Osteoblast (primary cell): ENCODE measurements around the gene HPS5. TPM values are rescaled to one million over a fixed set of nuclear protein-coding genes. Genes with fewer than 3 reads are reported as not detected.
A peak's percentile ranks its signal among the peaks of the same experiment; 100 is the strongest.

Experiments
- DNase-seq: peaks from one replicate; pipeline ENCODE4 v3.0.0; 2011; ENCODE audit warnings: low spot score, mixed read lengths; ENCODE audit not compliant: insufficient read length; ENCODE audit errors: missing footprints
- H2AFZ ChIP-seq: 2 replicates; pipeline ENCODE4 v1.6.0; 2011; ENCODE audit warnings: mild to moderate bottlenecking, low read length
- H3K27ac ChIP-seq: 2 replicates; pipeline ENCODE4 v1.5.1; 2011; ENCODE audit warnings: mild to moderate bottlenecking, low read depth, low read length, moderate library complexity
- H3K27me3 ChIP-seq: 2 replicates; pipeline ENCODE4 v1.6.0; 2012; ENCODE audit warnings: mild to moderate bottlenecking, control low read depth, inconsistent platforms, low read length, moderate library complexity; ENCODE audit not compliant: insufficient read depth
- H3K36me3 ChIP-seq: 2 replicates; pipeline ENCODE4 v1.5.1; 2011; ENCODE audit warnings: mild to moderate bottlenecking, low read length, control low read depth, moderate library complexity; ENCODE audit not compliant: insufficient read depth
- H3K4me1 ChIP-seq: 2 replicates; pipeline ENCODE4 v1.5.1; 2011; ENCODE audit warnings: mild to moderate bottlenecking, low read length, control low read depth, moderate library complexity; ENCODE audit not compliant: insufficient read depth
- H3K4me2 ChIP-seq: 2 replicates; pipeline ENCODE4 v1.6.0; 2011; ENCODE audit warnings: mild to moderate bottlenecking, low read length; ENCODE audit not compliant: insufficient read depth
- H3K4me3 ChIP-seq: fragments of 200-600 bp; sonication (generic); 3 replicates; pipeline ENCODE4 v1.5.1; 2012; ENCODE audit warnings: mild to moderate bottlenecking, low read length, inconsistent platforms; ENCODE audit not compliant: insufficient read depth
- H3K79me2 ChIP-seq: 2 replicates; pipeline ENCODE4 v1.6.0; 2012; ENCODE audit warnings: mild to moderate bottlenecking, low read length, control low read depth, inconsistent platforms; ENCODE audit not compliant: insufficient read depth
- H3K9me3 ChIP-seq: 2 replicates; pipeline ENCODE4 v1.5.1; 2011; ENCODE audit warnings: low read depth, low read length, control low read depth
- H4K20me1 ChIP-seq: 2 replicates; pipeline ENCODE4 v1.6.0; 2012; ENCODE audit warnings: mild to moderate bottlenecking, low read length, control low read depth; ENCODE audit not compliant: insufficient read depth
- total RNA-seq: library from RNA; depleted of rRNA; stranded (reverse); fragments of >200 nt; gene quantifications from 2 replicates; pipeline ENCODE4 v1.2.3, GENCODE V29; 2012
- TF ChIP-seq, protein P1 (sequence below): IDR thresholded peaks from 2 replicates; pipeline ENCODE4 v1.5.1; 2011; ENCODE audit warnings: mild to moderate bottlenecking, low read depth, low read length, moderate library complexity; ENCODE audit errors: extremely low read depth

Gene HPS5
- total RNA-seq, 1 donor = 53.9 TPM

DNA sequence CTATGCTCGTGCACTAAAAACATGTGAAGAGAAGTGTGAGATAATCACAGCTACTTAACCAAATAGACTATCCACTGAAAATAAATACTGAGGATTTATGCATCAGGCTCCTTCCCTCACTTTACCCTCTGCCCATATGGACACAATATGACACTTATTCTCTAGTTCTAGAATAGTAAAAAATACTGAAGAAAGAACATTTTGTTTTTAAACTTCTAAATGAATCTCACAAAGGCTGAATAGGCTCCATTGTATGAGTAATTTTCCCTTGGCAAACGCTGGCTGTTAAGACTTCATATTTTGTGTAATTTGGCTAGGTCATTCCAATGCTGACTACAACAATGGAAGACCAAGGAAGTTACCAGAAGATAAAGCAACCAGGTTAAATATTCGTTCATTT, 9.9 kb downstream of the HPS5 start:
- Histone ChIP-seq H3K27ac (peak overlapping the region; percentile 89), H3K9me3 (no peaks in the 10 kb centered on the region), H3K4me3 (peak overlapping the region; percentile 36), H3K27me3 (no peaks in the 10 kb centered on the region), H3K79me2 (peaks cover 28% of the 10 kb centered on the region), H3K4me1 (peaks cover 28% of the 10 kb centered on the region), H3K36me3 (peaks cover 27% of the 10 kb centered on the region), H2AFZ (peak overlapping the region; percentile 68), H4K20me1 (no peaks in the 10 kb centered on the region), H3K4me2 (peak overlapping the region; percentile 71)
- TF ChIP-seq, protein P1, sequence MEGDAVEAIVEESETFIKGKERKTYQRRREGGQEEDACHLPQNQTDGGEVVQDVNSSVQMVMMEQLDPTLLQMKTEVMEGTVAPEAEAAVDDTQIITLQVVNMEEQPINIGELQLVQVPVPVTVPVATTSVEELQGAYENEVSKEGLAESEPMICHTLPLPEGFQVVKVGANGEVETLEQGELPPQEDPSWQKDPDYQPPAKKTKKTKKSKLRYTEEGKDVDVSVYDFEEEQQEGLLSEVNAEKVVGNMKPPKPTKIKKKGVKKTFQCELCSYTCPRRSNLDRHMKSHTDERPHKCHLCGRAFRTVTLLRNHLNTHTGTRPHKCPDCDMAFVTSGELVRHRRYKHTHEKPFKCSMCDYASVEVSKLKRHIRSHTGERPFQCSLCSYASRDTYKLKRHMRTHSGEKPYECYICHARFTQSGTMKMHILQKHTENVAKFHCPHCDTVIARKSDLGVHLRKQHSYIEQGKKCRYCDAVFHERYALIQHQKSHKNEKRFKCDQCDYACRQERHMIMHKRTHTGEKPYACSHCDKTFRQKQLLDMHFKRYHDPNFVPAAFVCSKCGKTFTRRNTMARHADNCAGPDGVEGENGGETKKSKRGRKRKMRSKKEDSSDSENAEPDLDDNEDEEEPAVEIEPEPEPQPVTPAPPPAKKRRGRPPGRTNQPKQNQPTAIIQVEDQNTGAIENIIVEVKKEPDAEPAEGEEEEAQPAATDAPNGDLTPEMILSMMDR = no peak
- DNase-seq = peak; percentile 58

DNA sequence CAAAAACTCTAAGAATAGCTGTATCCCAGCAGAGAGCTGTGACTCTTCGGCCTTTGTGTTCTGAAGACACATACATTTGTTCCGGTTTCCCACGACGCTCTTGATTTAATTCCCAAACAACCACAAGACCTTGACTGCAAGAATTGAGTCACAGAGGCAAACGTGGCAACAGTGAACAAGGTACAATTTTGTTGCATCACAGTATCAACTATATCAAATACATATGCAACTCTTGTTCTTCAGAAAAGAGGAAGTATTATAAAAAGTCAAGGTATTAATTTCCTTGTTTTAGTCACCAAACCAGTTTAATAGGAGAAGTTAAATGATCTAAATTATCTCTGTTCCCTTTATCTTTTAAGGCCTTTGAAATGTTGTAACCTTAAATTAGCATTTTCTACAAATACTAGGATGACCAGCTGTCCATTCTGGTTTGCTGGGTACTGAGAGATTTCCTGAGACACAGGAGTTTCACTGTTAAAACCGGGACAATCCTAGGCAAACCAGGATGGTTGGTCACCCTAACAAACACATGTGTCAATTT, 11.1 kb downstream of the HPS5 start:
- DNase-seq = no peak
- H3K27ac ChIP-seq = no peak overlapping the region

DNA sequence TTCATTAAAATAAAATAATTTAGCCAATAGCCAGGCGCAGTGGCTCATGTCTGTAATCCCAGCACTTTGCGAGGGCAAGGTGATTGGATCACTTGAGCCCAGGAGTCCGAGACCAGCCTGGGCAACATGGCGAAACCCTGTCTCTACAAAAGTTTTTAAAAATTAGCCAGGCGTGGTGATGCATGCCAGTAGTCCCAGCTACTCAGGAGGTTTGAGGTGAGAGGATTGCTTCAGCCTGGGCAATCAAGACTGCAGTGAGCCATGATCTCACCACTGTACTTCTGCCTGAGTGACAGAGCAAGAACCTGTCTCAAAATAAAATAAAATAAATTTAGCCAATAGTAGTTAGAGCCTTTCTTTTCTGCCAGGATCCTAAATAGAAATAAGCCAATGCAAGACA, 12.2 kb downstream of the HPS5 start:
- no peaks in the 10 kb centered on the region for H4K20me1 ChIP-seq
- H3K36me3 ChIP-seq = peaks cover 46% of the 10 kb centered on the region
- H3K79me2 ChIP-seq = peaks cover 11% of the 10 kb centered on the region
- no peak overlapping the region for H3K4me2 ChIP-seq
- H3K9me3 ChIP-seq = no peaks in the 10 kb centered on the region
- no peak overlapping the region for H3K27ac ChIP-seq
- peaks cover 28% of the 10 kb centered on the region for H3K4me1 ChIP-seq
- no peak overlapping the region for H2AFZ ChIP-seq
- no peak for DNase-seq
- TF ChIP-seq, protein P1 = no peak
- H3K27me3 ChIP-seq = no peaks in the 10 kb centered on the region
- H3K4me3 ChIP-seq = no peak overlapping the region

More for the DNA sequence above, 11.1 kb downstream of the HPS5 start:
- Histone ChIP-seq H3K4me3 (no peak overlapping the region), H3K79me2 (peaks cover 20% of the 10 kb centered on the region), H3K4me1 (peaks cover 28% of the 10 kb centered on the region), H2AFZ (no peak overlapping the region), H4K20me1 (no peaks in the 10 kb centered on the region), H3K36me3 (peaks cover 37% of the 10 kb centered on the region), H3K9me3 (no peaks in the 10 kb centered on the region), H3K4me2 (no peak overlapping the region), H3K27me3 (no peaks in the 10 kb centered on the region)
- TF ChIP-seq, protein P1 = no peak

DNA sequence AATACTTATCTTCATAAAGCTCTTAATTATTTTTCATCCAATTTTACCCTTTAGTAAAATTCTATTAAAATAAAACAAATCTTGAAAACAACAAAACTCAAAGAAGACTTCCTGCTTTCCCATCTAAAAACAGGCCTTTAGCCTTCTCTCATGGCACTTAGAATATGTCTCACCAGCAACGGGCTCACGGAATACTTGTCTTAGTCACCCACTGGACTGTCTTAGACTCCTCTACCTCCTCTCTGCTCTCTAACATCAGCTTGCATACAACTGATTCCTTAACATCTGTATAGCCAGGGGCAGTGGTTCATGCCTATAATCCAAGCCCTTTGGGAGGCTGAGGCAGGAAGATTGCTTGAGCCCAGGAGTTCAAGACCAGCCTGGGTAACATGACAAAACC, 13.7 kb downstream of the HPS5 start:
- Histone ChIP-seq H3K4me1 (peaks cover 18% of the 10 kb centered on the region), H3K4me2 (no peak overlapping the region), H3K27ac (no peak overlapping the region), H3K27me3 (no peaks in the 10 kb centered on the region), H4K20me1 (no peaks in the 10 kb centered on the region), H3K36me3 (peaks cover 53% of the 10 kb centered on the region), H3K4me3 (no peak overlapping the region), H3K9me3 (no peaks in the 10 kb centered on the region), H2AFZ (no peak overlapping the region), H3K79me2 (peaks cover 6% of the 10 kb centered on the region)
- TF ChIP-seq, protein P1 = no peak
- DNase-seq = no peak
